Endodermal cell (in vitro differentiated cells): ENCODE data around the gene OR13C8. TPM values are rescaled to one million over a fixed set of nuclear protein-coding genes. Genes with fewer than 3 reads are reported as not detected.

Source experiments
- DNase-seq: peaks from one replicate; pipeline ENCODE4 v3.0.0-alpha.2; 2017
- H3K27ac ChIP-seq: 2 replicates; pipeline ENCODE4 v1.5.1; 2013; ENCODE audit warnings: mild to moderate bottlenecking, low read depth, low read length, moderate library complexity
- H3K27me3 ChIP-seq: 2 replicates; pipeline ENCODE4 v1.6.1; 2013; ENCODE audit warnings: mild to moderate bottlenecking, low read length, moderate library complexity; ENCODE audit not compliant: insufficient read depth, control insufficient read depth, poor library complexity, severe bottlenecking
- H3K36me3 ChIP-seq: 2 replicates; pipeline ENCODE4 v1.7.0; 2013; ENCODE audit warnings: mild to moderate bottlenecking, low read length, moderate library complexity; ENCODE audit not compliant: control insufficient read depth, insufficient read depth
- H3K4me1 ChIP-seq: one replicate; pipeline ENCODE4 v1.7.0; 2013; ENCODE audit warnings: low read length; ENCODE audit not compliant: control insufficient read depth, insufficient read depth
- H3K4me3 ChIP-seq: 2 replicates; pipeline ENCODE4 v1.5.1; 2013; ENCODE audit warnings: mild to moderate bottlenecking, low read length, moderate library complexity
- H3K9ac ChIP-seq: 2 replicates; pipeline ENCODE4 v1.6.1; 2013; ENCODE audit warnings: mild to moderate bottlenecking, low read length, moderate library complexity; ENCODE audit not compliant: poor library complexity, severe bottlenecking; ENCODE audit errors: extremely low read depth
- H3K9me3 ChIP-seq: 2 replicates; pipeline ENCODE4 v1.6.1; 2013; ENCODE audit warnings: mild to moderate bottlenecking, low read length, moderate library complexity; ENCODE audit not compliant: control insufficient read depth
- H3K27ac Mint-ChIP-seq: 2 replicates; pipeline ENCODE4 v1.8.0; 2020; ENCODE audit warnings: mixed read lengths
- H3K27me3 Mint-ChIP-seq: 2 replicates; pipeline ENCODE4 v1.8.0; 2021; ENCODE audit warnings: mild to moderate bottlenecking, mixed read lengths; ENCODE audit not compliant: insufficient read depth
- H3K36me3 Mint-ChIP-seq: 2 replicates; pipeline ENCODE4 v1.8.0; 2020; ENCODE audit warnings: low read depth, mixed read lengths
- H3K4me1 Mint-ChIP-seq: 2 replicates; pipeline ENCODE4 v1.8.0; 2020; ENCODE audit warnings: mixed read lengths
- H3K4me3 Mint-ChIP-seq: 2 replicates; pipeline ENCODE4 v1.8.0; 2020; ENCODE audit warnings: mild to moderate bottlenecking, moderate library complexity, mixed read lengths
- H3K9me3 Mint-ChIP-seq: 2 replicates; pipeline ENCODE4 v1.8.0; 2020; ENCODE audit warnings: mild to moderate bottlenecking, mixed read lengths
- CTCF ChIP-seq: fragments of 200-600 bp; sonication (generic); conservative IDR thresholded peaks from 2 replicates; pipeline ENCODE4 v1.5.0; 2021; ENCODE audit warnings: antibody characterized with exemption, mild to moderate bottlenecking
- WGBS, 2 experiments: methylation state at CpG; one replicate each; pipeline versions ENCODE4 v1.1.5 to v1.1.7; 2013; ENCODE audit warnings: missing lambda C conversion rate in 2 of 2, mixed read lengths in 1 of 2; ENCODE audit not compliant: insufficient coverage in 1 of 2, insufficient read length in 1 of 2; 5-methylcytosine and 5-hydroxymethylcytosine counted together
- total RNA-seq, 2 donors: library from RNA; stranded (reverse); fragmentation: NEBNext Ultra II Directional in 1 of 2; extraction: Animal tissue kit (Norgen Biotek cat#: 25700) in 1 of 2; gene quantifications; 2 replicates in 1 of 2; 3 replicates in 1 of 2; pipeline ENCODE4 v1.2.1, GENCODE V29; 2021

OR13C8 gene
- total RNA-seq, 2 donors from 2014 or later = not detected

GRCh38 chr9:104564358-104564757, 4.6 kb upstream of the OR13C8 start:
- Mint-ChIP-seq H3K36me3 (no peaks in the 10 kb centered on the region), H3K27me3 (no peaks in the 10 kb centered on the region), H3K4me3 (no peak overlapping the region), H3K27ac (no peak overlapping the region), H3K9me3 (peaks cover 5% of the 10 kb centered on the region), H3K4me1 (no peaks in the 10 kb centered on the region)
- WGBS, 2 experiments = 69% methylated on average over 1 of the region's 1 CpG; no CpG with 5 or more reads in 1 of the 2 experiments
- H3K27ac ChIP-seq = no peak overlapping the region
- no peaks in the 10 kb centered on the region for H3K27me3 ChIP-seq
- no peak overlapping the region for H3K9ac ChIP-seq
- H3K4me3 ChIP-seq = no peak overlapping the region
- H3K36me3 ChIP-seq = no peaks in the 10 kb centered on the region
- no peaks in the 10 kb centered on the region for H3K9me3 ChIP-seq
- no peaks in the 10 kb centered on the region for H3K4me1 ChIP-seq
- DNase-seq = no peak
- no peak for TF ChIP-seq CTCF

GRCh38 chr9:104572612-104573011, 3.6 kb downstream of the OR13C8 start:
- H3K4me1 Mint-ChIP-seq = no peaks in the 10 kb centered on the region
- no peaks in the 10 kb centered on the region for H3K27me3 Mint-ChIP-seq
- H3K4me1 ChIP-seq = no peaks in the 10 kb centered on the region
- WGBS, 2 experiments = 86% methylated on average over 1 of the region's 1 CpG; no CpG with 5 or more reads in 1 of the 2 experiments
- H3K27ac Mint-ChIP-seq = no peak overlapping the region
- H3K36me3 Mint-ChIP-seq = no peaks in the 10 kb centered on the region
- H3K4me3 ChIP-seq = no peak overlapping the region
- DNase-seq = no peak
- no peaks in the 10 kb centered on the region for H3K27me3 ChIP-seq
- H3K9ac ChIP-seq = no peak overlapping the region
- H3K9me3 Mint-ChIP-seq = peaks cover 5% of the 10 kb centered on the region
- H3K36me3 ChIP-seq = no peaks in the 10 kb centered on the region
- TF ChIP-seq CTCF = no peak
- H3K4me3 Mint-ChIP-seq = no peak overlapping the region
- no peak overlapping the region for H3K27ac ChIP-seq
- peaks cover 5% of the 10 kb centered on the region for H3K9me3 ChIP-seq

- Histone ChIP-seq H3K4me3 (no peak overlapping the region), H3K4me1 (no peaks in the 10 kb centered on the region), H3K36me3 (no peaks in the 10 kb centered on the region), H3K27me3 (no peaks in the 10 kb centered on the region), H3K9me3 (peaks cover 5% of the 10 kb centered on the region), H3K27ac (no peak overlapping the region), H3K9ac (no peak overlapping the region)
- Mint-ChIP-seq H3K27me3 (no peaks in the 10 kb centered on the region), H3K9me3 (peaks cover 5% of the 10 kb centered on the region), H3K4me3 (no peak overlapping the region), H3K4me1 (no peaks in the 10 kb centered on the region), H3K27ac (no peak overlapping the region), H3K36me3 (no peaks in the 10 kb centered on the region)
- 88 to 100% methylated on average over 1 to 2 of the region's 2 CpGs for WGBS, 2 experiments
- no peak for TF ChIP-seq CTCF
- no peak for DNase-seq
Measured at GRCh38 chr9:104575456-104575855, 6.5 kb downstream of the OR13C8 start.
